A549 (cell line): Measurements from ENCODE around the gene BMP7.

Experiments
- CEBPB ChIP-seq, 2 experiments: fragments of >200 bp in 1 of 2; sonication (Bioruptor Twin) in 1 of 2; formaldehyde crosslinking in 1 of 2; IDR thresholded peaks; 2 replicates each; pipeline ENCODE4 v1.6.1; 2012 to 2016
- CHD2 ChIP-seq: fragments of 150-350 bp; IDR thresholded peaks from 2 replicates; pipeline ENCODE4 v1.6.1; 2014; ENCODE audit warnings: low read length; ENCODE audit not compliant: partially characterized antibody
- CTCF ChIP-seq: fragments of >200 bp; sonication (Bioruptor Twin); formaldehyde crosslinking; IDR thresholded peaks from 3 replicates; pipeline ENCODE4 v1.5.1; 2016
- EP300 ChIP-seq, 2 experiments: fragments of >200 bp; sonication (Bioruptor Twin); formaldehyde crosslinking; IDR thresholded peaks; 2 replicates in 1 of 2; 3 replicates in 1 of 2; pipeline ENCODE4 v1.6.1; 2016 to 2017
- KDM1A ChIP-seq: fragments of 200-600 bp; sonication (generic); IDR thresholded peaks from 2 replicates; pipeline ENCODE4 v1.6.1; 2016; ENCODE audit warnings: low read depth, mild to moderate bottlenecking
- MAX ChIP-seq: IDR thresholded peaks from 2 replicates; pipeline ENCODE4 v1.6.1; 2012
- MAZ ChIP-seq: fragments of 150-350 bp; IDR thresholded peaks from 2 replicates; pipeline ENCODE4 v1.6.1; 2014; ENCODE audit warnings: antibody characterized with exemption, low read depth, low read length, borderline replicate concordance
- NPAS2 ChIP-seq: fragments of 250-450 bp; sonication (Bioruptor Pico); IDR thresholded peaks from 2 replicates; pipeline ENCODE4 v1.8.0; 2022; ENCODE audit warnings: mild to moderate bottlenecking, moderate library complexity, borderline replicate concordance
- POLR2A ChIP-seq: IDR thresholded peaks from 2 replicates; pipeline ENCODE4 v1.6.1; 2012; ENCODE audit warnings: mild to moderate bottlenecking, low read length
- POLR2AphosphoS2 ChIP-seq: conservative IDR thresholded peaks from 2 replicates; pipeline ENCODE4 v1.6.1; 2012; ENCODE audit warnings: low read length, improper control_type of control experiment, inconsistent platforms
- REST ChIP-seq: fragments of 200-600 bp; sonication (generic); IDR thresholded peaks from 2 replicates; pipeline ENCODE4 v1.6.1; 2016; ENCODE audit warnings: antibody characterized with exemption, mild to moderate bottlenecking, moderate library complexity
- RFX5 ChIP-seq: fragments of 450-650 bp; IDR thresholded peaks from 2 replicates; pipeline ENCODE4 v1.7.1; 2014; ENCODE audit warnings: antibody characterized with exemption, mild to moderate bottlenecking, moderate library complexity
- RNF2 ChIP-seq: fragments of 200-600 bp; sonication (generic); IDR thresholded peaks from 2 replicates; pipeline ENCODE4 v1.6.1; 2016; ENCODE audit warnings: low read depth, mild to moderate bottlenecking, antibody characterized with exemption, moderate library complexity, borderline replicate concordance

GRCh38 chr20:57259121-57259937 lies 7.1 kb downstream of the BMP7 start:
- TF ChIP-seq CTCF (no peak), RNF2 (no peak), POLR2A (no peak), RFX5 (no peak), MAX (no peak), REST (no peak), POLR2AphosphoS2 (no peak), EP300 (IDR thresholded peaks at IDR 0.05) (no peak), CEBPB (IDR thresholded peaks at IDR 0.05) (no peak), KDM1A (no peak), CHD2 (no peak), NPAS2 (CRISPR knock-in tag) (no peak), MAZ (no peak)
